Mucosa of stomach (tissue), 1 donor: ENCODE results near the gene SCFD2.
"Not testable (repeated sequence)": the region's sequence is repeated elsewhere in the genome, so short reads cannot be mapped to it uniquely, and the experiment has no call there.

Experiments used
- H3K27me3 ChIP-seq: one replicate; pipeline ENCODE4 v1.7.0; 2013; ENCODE audit warnings: mild to moderate bottlenecking, low read length; ENCODE audit not compliant: control insufficient read depth, insufficient read depth
- H3K36me3 ChIP-seq: one replicate; pipeline ENCODE4 v1.7.0; 2013; ENCODE audit warnings: low read length; ENCODE audit not compliant: control insufficient read depth, insufficient read depth
- H3K4me1 ChIP-seq: one replicate; pipeline ENCODE4 v1.7.0; 2013; ENCODE audit warnings: mild to moderate bottlenecking, low read length; ENCODE audit not compliant: control insufficient read depth, insufficient read depth
- H3K4me3 ChIP-seq: one replicate; pipeline ENCODE4 v1.7.0; 2013; ENCODE audit warnings: low read length
- H3K9ac ChIP-seq: one replicate; pipeline ENCODE4 v1.7.0; 2013; ENCODE audit warnings: mild to moderate bottlenecking, low read length, moderate library complexity
- H3K9me3 ChIP-seq: one replicate; pipeline ENCODE4 v1.7.0; 2013; ENCODE audit warnings: mild to moderate bottlenecking, low read length, moderate library complexity; ENCODE audit not compliant: control insufficient read depth
- donor health status: Pancreatic carcinoma.

SCFD2 gene

DNA sequence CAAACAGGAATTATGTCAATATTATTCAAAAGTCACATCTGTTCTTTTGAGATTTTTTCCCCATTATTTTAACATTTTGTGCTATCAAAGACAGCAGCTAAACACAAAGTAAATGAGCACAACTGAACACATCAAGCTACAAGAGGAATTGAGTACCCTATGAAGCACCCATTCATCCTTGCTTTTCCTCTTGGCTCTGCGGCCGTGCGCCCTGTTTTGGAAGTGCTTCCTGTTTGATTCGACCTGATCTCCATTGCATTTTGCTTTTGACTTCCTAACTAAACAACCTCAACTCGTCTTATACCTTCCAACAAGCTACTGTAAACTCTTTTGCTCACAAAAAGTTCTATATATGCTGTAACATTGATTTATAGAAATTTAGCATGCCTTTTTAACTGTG, 85.0 kb downstream of the SCFD2 start:
- Histone ChIP-seq H3K9ac (no peak overlapping the region), H3K9me3 (no peaks in the 10 kb centered on the region), H3K27me3 (no peaks in the 10 kb centered on the region), H3K4me3 (no peak overlapping the region), H3K36me3 (no peaks in the 10 kb centered on the region), H3K4me1 (no peaks in the 10 kb centered on the region)

DNA sequence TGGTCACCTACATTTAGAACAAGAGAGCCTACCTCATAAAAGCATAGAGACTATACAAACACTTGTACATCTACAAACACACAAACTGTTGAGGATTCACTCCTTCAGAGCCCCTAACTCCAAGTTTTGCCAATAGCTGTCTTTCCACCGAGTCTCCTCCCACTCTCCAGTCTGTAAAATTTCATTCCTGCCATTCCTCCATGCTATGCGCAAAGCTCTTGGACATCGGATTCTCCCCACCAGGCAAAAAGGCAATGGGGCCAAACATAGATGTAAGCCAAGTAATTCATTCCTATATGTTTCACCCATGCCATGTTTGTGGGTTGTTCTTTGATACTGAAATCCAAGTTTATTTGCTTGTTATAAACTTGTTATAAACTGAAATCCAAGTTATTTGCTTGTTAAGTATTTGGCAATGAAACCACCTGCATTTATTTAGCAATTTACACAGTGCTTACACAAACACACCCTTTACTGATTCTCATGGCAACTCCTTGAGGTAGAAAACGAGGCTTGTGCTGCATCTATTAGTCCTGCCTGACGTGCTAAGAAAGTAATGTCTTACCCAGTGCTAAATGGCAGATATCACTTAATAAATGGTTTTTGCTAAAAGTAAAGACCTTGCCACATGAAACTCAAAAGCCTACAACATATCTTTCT, 91.1 kb downstream of the SCFD2 start:
- Histone ChIP-seq H3K9ac (no peak overlapping the region), H3K9me3 (no peaks in the 10 kb centered on the region), H3K36me3 (no peaks in the 10 kb centered on the region), H3K27me3 (no peaks in the 10 kb centered on the region), H3K4me3 (no peak overlapping the region), H3K4me1 (no peaks in the 10 kb centered on the region)

DNA sequence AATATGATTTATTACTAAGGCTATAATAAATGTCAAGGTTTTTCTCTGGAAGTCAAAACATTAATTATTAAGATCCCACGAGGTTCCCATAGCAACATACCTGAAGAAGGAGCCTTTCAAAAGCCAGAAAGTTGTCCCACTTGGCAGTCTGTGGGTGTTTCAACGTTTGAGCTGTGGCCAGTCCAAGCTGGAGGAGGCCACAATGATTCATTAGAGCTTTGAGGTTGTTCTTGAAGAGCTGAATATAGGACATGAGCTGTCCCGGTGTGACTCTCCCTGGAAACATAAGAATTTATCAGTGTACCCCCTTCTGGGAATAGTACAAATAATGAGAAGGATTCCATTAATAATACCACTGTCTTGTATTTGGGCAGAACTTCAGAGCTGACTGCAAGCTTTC, 92.1 kb downstream of the SCFD2 start:
- Histone ChIP-seq H3K9ac (no peak overlapping the region), H3K9me3 (no peaks in the 10 kb centered on the region), H3K4me3 (no peak overlapping the region), H3K27me3 (no peaks in the 10 kb centered on the region), H3K4me1 (no peaks in the 10 kb centered on the region), H3K36me3 (no peaks in the 10 kb centered on the region)

DNA sequence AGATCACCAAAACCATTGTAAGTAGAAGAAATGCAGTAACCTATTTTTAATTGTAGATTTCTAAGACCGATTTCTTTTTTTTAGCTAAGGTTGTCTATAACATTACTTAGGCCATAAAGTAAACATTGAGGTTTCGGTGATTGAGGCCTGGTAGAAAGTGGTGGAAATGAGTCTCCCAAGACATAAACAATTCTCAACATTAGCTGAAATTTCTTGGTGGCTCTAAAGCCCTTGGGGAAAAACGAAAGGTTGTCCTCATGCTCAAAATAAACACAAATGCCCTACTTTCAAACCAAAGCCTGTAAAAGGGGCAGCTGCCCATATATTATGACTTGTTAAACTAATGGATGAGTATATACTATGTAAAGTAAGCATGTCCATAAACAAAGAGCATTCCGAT, 98.8 kb downstream of the SCFD2 start:
- Histone ChIP-seq H3K9me3 (no peaks in the 10 kb centered on the region), H3K36me3 (no peaks in the 10 kb centered on the region), H3K4me3 (no peak overlapping the region), H3K27me3 (no peaks in the 10 kb centered on the region), H3K4me1 (no peaks in the 10 kb centered on the region), H3K9ac (no peak overlapping the region)

DNA sequence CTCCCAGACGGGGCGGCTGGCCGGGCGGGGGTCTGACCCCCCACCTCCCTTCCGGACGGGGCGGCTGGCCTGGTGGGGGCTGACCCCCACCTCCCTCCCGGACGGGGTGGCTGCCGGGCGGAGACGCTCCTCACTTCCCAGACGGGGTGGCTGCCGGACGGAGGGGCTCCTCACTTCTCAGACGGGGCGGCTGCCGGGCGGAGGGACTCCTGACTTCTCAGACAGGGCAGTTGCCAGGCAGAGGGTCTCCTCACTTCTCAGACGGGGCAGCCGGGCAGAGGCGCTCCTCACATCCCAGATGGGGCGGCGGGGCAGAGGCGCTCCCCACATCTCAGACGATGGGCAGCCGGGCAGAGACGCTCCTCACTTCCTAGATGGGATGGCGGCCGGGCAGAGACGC, 109.9 kb downstream of the SCFD2 start:
- not testable (repeated sequence) for H3K9ac ChIP-seq, H3K27me3 ChIP-seq, H3K9me3 ChIP-seq, H3K4me3 ChIP-seq, H3K4me1 ChIP-seq, H3K36me3 ChIP-seq

DNA sequence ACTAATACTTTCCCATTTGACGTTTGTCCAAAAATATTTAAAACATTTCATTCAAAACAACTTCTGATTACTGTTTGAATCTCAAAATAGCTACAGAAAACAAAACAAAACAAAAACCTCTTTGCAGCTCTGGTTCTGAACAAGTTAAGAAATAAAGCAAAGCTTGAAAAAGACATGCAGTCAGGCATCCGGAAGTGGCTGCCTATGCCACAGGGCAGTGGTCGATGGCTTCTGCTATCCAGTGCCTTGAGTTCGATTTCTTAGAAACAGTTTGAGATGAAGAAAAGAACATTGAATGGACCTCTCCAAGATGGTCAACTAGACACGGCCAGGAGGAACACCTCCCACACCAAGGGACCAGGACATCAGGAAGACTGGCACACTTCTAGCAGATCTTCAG, 125.3 kb downstream of the SCFD2 start:
- H3K9me3 ChIP-seq = no peaks in the 10 kb centered on the region
- H3K36me3 ChIP-seq = no peaks in the 10 kb centered on the region
- no peak overlapping the region for H3K4me3 ChIP-seq
- H3K4me1 ChIP-seq = no peaks in the 10 kb centered on the region
- H3K27me3 ChIP-seq = no peaks in the 10 kb centered on the region
- H3K9ac ChIP-seq = no peak overlapping the region

DNA sequence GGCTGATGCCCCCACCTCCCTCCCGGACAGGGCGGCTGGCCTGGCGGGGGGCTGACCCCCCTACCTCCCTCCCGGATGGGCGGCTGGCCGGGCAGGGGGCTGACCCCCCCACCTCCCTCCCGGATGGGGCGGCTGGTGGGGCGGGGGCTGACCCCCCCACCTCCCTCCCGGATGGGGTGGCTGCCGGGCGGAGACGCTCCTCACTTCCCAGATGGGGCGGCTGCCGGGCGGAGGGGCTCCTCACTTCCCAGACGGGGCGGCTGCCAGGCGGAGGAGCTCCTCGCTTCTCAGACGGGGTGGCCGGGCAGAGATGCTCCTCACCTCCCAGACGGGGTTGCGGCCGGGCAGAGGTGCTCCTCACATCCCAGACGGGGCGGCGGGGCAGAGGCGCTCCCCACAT, 127.5 kb downstream of the SCFD2 start:
- H3K9me3 ChIP-seq = not testable (repeated sequence)

DNA sequence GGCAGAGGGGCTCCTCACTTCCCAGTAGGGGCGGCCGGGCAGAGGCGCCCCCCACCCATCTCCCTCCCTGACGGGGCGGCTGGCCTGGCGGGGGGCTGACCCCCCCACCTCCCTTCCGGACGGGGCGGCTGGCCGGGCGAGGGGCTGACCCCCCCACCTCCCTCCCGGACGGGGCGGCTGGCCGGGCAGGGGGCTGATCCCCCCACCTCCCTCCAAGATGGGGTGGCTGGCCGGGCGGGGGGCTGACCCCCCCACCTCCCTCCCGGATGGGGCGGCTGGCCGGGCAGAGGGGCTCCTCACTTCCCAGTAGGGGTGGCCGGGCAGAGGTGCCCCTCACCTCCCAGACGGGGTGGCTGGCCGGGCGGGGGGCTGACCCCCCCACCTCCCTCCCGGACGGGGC, 128.1 kb downstream of the SCFD2 start:
- not testable (repeated sequence) for H3K4me1 ChIP-seq, H3K4me3 ChIP-seq, H3K36me3 ChIP-seq, H3K27me3 ChIP-seq, H3K9me3 ChIP-seq, H3K9ac ChIP-seq

More for the DNA sequence above, 127.5 kb downstream of the SCFD2 start:
- not testable (repeated sequence) for H3K4me3 ChIP-seq, H3K36me3 ChIP-seq, H3K9ac ChIP-seq, H3K4me1 ChIP-seq, H3K27me3 ChIP-seq

DNA sequence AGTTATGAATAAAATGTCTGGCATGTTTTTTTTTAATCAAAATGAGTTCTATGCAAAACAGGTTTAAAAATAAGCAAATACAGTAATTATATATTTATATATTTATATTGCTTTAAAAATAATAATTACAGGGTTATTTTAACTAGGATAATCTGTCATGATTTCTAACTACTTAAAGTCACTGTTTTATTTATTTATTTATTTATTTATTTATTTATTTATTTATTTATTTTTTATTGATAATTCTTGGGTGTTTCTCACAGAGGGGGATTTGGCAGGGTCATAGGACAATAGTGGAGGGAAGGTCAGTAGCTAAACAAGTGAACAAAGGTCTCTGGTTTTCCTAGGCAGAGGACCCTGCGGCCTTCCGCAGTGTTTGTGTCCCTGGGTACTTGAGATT, 129.2 kb downstream of the SCFD2 start:
- H3K27me3 ChIP-seq, H3K36me3 ChIP-seq, H3K4me3 ChIP-seq, H3K9me3 ChIP-seq, H3K9ac ChIP-seq, H3K4me1 ChIP-seq: not testable (repeated sequence)

DNA sequence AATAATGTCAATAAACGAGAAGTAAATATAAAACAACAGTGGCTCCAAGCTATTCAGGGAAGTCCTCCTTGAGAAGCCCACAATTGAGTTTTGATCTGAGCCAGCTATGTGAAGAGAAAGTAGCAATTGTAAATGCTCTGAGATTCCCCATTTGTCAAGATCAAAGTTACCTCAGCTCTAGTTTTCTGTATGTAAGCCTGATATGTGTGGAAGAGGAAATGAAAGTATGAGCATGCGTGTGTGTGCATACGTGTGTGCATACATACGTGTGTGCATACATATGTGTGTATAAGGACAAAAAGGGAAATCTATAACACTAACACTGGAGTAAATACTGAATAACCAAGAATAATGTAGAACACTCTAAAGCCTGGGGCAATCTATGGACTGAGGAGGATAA, 130.3 kb downstream of the SCFD2 start:
- Histone ChIP-seq H3K4me1 (no peaks in the 10 kb centered on the region), H3K27me3 (no peaks in the 10 kb centered on the region), H3K36me3 (no peaks in the 10 kb centered on the region), H3K9me3 (no peaks in the 10 kb centered on the region), H3K4me3 (no peak overlapping the region), H3K9ac (no peak overlapping the region)

DNA sequence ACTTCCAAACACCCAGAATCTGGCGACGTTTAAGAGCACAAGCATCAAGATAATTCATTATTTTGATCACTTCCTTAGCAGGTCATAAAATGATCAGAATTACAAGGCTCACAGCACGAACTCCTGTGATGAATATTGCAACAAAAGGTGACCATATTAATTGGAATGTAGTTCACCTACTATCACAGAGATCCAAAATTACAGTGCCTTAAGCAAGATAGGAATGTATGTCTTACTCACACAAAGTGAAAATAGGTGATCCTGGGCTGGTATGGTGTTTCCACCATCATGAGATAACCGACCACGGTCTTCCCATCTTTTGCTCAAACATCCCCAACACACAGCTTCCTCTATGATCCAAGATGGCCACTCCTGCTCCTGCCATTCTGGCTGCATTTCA, 131.2 kb downstream of the SCFD2 start:
- no peaks in the 10 kb centered on the region for H3K4me1 ChIP-seq
- H3K9me3 ChIP-seq = no peaks in the 10 kb centered on the region
- no peak overlapping the region for H3K9ac ChIP-seq
- H3K27me3 ChIP-seq = no peaks in the 10 kb centered on the region
- no peak overlapping the region for H3K4me3 ChIP-seq
- no peaks in the 10 kb centered on the region for H3K36me3 ChIP-seq

DNA sequence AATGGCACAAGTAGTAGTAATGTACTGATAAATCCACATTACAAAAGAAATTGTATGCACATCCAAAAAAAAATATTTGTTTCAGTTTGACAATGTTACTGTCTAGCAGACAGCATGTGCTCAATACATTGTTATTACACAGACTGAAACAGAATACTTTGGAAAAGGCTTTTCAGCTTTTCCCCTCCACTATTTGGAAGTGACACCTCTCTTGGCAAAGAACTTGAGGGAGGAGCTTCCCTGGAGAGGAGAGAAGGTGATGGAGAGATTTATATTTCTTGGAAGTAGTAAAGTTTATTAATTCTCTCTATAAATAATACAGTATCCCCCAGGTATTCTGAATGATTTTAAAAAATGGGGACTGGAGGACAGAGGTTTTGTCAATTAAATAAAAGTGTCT, 131.8 kb downstream of the SCFD2 start:
- Histone ChIP-seq H3K4me3 (no peak overlapping the region), H3K27me3 (no peaks in the 10 kb centered on the region), H3K9me3 (no peaks in the 10 kb centered on the region), H3K9ac (no peak overlapping the region), H3K4me1 (no peaks in the 10 kb centered on the region), H3K36me3 (no peaks in the 10 kb centered on the region)

DNA sequence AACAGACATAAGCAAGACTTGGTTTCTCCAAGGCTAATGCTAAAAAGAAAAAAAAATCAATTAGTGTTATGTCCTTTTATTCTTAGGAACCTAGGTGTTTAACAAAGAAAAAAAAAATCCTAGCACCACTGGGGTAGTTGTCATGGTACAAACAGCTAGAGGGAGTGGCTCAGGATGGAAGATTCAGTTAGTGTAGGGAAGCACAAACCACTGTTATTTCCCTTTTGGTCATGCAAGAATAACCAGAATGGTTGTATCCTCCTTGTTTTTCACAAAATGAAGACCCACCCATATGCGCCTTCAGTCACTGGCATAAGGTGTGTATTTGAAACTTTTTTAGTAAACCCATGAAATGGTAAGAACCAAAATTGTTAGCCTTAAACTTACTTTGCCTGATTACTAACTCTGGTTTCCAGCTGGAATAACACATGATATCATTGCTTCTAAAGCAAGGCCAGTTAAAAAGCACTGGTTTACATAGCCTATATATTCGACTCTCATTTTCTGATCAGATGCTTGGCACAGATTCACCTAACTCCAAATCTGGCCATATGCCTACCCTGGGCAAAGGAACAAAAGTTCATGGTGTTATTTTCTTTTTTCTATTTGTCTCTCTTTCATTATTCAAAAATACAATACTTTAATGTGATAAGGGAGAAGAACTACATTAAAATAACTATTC, 132.6 kb downstream of the SCFD2 start:
- Histone ChIP-seq H3K9ac (no peak overlapping the region), H3K4me3 (no peak overlapping the region), H3K9me3 (no peaks in the 10 kb centered on the region), H3K36me3 (no peaks in the 10 kb centered on the region), H3K27me3 (no peaks in the 10 kb centered on the region), H3K4me1 (no peaks in the 10 kb centered on the region)
